ENCODE results near the gene EXOC7.

DNA sequence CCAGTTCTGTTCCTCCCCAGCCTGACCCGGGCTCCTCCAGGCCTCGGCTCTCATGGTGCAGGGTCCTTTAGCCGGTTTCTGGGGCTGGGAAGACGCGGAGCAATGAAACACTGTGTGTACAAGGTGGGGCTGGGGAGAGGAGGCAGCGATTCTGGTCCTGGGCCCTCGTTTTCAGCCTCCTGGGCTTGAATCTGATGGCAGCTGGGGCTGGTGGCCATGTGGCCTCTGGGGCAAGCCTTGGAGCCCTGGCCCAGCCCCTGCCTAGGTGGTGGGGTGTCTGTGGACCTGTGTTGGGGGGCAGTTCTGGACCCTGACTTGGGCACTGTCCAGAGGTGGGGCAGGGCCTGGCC lies 33.4 kb upstream of the EXOC7 start:
- TF ChIP-seq, protein P1, sequence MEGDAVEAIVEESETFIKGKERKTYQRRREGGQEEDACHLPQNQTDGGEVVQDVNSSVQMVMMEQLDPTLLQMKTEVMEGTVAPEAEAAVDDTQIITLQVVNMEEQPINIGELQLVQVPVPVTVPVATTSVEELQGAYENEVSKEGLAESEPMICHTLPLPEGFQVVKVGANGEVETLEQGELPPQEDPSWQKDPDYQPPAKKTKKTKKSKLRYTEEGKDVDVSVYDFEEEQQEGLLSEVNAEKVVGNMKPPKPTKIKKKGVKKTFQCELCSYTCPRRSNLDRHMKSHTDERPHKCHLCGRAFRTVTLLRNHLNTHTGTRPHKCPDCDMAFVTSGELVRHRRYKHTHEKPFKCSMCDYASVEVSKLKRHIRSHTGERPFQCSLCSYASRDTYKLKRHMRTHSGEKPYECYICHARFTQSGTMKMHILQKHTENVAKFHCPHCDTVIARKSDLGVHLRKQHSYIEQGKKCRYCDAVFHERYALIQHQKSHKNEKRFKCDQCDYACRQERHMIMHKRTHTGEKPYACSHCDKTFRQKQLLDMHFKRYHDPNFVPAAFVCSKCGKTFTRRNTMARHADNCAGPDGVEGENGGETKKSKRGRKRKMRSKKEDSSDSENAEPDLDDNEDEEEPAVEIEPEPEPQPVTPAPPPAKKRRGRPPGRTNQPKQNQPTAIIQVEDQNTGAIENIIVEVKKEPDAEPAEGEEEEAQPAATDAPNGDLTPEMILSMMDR (IDR thresholded peaks at IDR 0.05), result no peak
- TF ChIP-seq POLR2A (IDR thresholded peaks at IDR 0.05), result no peak
